ENCODE data around the gene DDX56. TPM values are rescaled to one million over a fixed set of nuclear protein-coding genes. Genes with fewer than 3 reads are reported as not detected.

The DDX56 gene, protein sequence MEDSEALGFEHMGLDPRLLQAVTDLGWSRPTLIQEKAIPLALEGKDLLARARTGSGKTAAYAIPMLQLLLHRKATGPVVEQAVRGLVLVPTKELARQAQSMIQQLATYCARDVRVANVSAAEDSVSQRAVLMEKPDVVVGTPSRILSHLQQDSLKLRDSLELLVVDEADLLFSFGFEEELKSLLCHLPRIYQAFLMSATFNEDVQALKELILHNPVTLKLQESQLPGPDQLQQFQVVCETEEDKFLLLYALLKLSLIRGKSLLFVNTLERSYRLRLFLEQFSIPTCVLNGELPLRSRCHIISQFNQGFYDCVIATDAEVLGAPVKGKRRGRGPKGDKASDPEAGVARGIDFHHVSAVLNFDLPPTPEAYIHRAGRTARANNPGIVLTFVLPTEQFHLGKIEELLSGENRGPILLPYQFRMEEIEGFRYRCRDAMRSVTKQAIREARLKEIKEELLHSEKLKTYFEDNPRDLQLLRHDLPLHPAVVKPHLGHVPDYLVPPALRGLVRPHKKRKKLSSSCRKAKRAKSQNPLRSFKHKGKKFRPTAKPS
- total RNA-seq: 100 to 1,000 TPM in 1 of 2 experiments, 10 to 100 TPM in 1; 94.1 to 102 TPM

DNA sequence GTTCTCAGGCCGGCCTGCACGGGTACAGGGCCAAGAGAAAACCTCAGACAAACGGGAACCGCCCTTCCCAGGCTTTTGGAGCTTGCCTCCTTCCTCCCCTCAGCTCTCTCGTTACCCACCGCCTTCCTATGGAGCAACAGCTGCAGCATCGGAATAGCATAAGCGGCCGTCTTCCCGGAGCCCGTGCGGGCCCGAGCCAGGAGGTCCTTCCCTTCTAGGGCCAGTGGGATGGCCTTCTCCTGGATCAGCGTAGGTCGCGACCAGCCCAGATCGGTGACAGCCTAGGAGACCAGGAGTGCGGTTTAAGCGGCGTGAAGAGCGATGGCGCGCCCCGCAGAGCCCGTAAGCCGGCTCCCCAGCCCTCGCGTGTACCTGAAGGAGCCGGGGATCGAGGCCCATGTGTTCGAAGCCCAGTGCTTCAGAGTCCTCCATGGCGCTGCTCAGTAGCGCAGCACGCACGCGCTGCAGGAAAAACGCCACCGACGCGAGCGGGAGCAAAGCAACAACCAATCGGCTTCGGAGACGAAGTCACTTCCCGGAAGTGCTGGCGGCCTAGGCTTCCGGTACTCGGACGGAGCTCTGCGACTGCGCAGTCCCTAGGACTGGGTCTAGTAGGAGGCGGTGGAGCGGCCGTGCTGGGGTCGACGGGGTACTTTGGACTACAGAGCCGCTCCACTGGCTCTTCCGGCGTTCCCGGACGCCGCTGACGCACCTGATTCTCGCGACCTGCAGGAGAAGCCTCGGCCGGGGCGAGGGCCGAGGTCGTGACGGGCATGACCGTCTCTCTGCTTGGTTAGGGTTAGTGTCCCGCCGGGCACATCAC, at the start of gene DDX56:
TSS of gene DDX56 (minus strand) at position 445 of the 823 bp plus-strand sequence. CDS start at position 432, 13 bp downstream.
- H3K9me3 Mint-ChIP-seq: no peaks in the 10 kb centered on the region
- H3K36me3 Mint-ChIP-seq: peaks cover 33% of the 10 kb centered on the region
- DNase-seq (peak; percentile 90), ATAC-seq (ENCODE audit: low read depth) (peak; percentile 97)
- peak within 1 kb of the TSS; percentile 95 for H3K27ac Mint-ChIP-seq
- no peaks in the 10 kb centered on the region for H3K27me3 Mint-ChIP-seq
- POLR2A ChIA-PET: interaction anchor here (0.5 to 2.5 kb wide), 17 partner anchors 8 to 402 kb away, joined by 3 to 25 read pairs (median 4); partner anchors contain the start of genes H2AZ2, NUDCD3, OGDH and PURB
- peak within 1 kb of the TSS; percentile 96 for H3K4me3 Mint-ChIP-seq
- H3K4me1 Mint-ChIP-seq: peaks cover 23% of the 10 kb centered on the region

DNA sequence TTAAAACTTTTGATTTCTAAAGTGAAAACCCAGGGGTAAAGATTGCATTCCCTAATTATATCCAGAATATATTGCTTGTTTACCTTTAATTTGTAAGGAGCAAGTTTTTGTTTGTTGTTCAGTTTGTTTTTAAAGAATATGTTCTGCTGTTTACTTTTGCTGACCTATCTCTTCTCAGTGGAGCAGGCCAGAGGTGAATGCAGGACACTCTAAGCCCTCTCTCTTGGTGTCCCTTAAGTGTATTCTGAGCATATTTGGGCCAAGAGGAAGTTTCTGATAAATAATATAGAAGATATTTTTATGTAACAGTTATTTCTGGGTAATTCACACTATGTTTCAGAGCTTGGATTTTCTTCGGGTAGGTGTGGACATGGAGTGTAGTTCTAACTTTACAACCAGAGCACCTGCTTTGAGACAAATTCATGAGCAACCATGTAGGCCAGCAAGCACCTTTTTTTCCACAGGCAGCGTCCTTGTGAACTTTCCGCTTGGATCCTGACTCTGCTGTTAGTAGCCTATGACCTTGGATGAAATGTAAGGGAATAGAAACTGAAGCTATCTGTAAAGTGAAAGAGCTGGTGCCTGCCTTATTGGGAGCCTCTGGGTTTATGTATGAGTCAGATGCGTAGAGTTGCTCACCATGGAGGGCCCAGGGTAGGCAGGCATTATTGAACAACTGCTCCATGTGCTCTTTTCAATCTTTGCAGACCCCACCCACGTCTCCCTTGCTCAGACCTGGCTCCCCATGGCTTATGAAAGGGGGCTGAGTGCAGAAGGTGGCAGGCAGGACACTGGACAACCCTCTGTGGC, 48.8 kb upstream of the DDX56 start:
- H3K27me3 Mint-ChIP-seq: no peaks in the 10 kb centered on the region
- peak; percentile 80 for ATAC-seq (ENCODE audit: low read depth)
- H3K4me1 Mint-ChIP-seq: peaks cover 49% of the 10 kb centered on the region
- POLR2A ChIA-PET: interaction anchor here (0.9 to 10.3 kb wide), 3 partner anchors 15 to 41 kb away, joined by 3 to 90 read pairs (median 3); partner anchors contain the start of gene TMED4
- peak overlapping the region; percentile 92 for H3K27ac Mint-ChIP-seq
- H3K36me3 Mint-ChIP-seq: peaks cover 25% of the 10 kb centered on the region
- peak overlapping the region; percentile 58 for H3K4me3 Mint-ChIP-seq
- no peaks in the 10 kb centered on the region for H3K9me3 Mint-ChIP-seq
- no peak for DNase-seq

DNA sequence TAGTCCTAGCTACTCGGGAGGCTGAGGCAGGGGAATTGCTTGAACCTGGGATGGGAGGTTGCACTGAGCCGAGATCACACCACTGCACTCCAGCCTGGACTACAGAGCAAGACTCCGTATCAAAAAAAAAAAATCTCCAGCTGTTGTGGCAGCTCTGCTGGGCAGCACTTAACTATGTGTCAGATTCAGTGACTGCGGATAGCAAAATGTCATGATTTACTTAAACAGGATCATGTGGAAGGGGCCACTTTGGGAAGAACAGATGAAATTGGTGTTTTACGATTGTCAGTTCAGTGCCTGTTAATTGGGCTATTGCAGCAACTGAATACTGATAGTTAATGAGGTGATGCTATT, 48.0 kb upstream of the DDX56 start:
- no peak overlapping the region for H3K4me3 Mint-ChIP-seq
- DNase-seq (no peak), ATAC-seq (ENCODE audit: low read depth) (no peak)
- H3K27me3 Mint-ChIP-seq: no peaks in the 10 kb centered on the region
- POLR2A ChIA-PET: interaction anchor here (2.4 to 10.3 kb wide), 2 partner anchors 15 to 16 kb away, joined by 12 to 90 read pairs; partner anchors contain the start of gene OGDH
- H3K9me3 Mint-ChIP-seq: no peaks in the 10 kb centered on the region
- H3K4me1 Mint-ChIP-seq: peaks cover 57% of the 10 kb centered on the region
- peaks cover 27% of the 10 kb centered on the region for H3K36me3 Mint-ChIP-seq
- H3K27ac Mint-ChIP-seq: no peak overlapping the region

DNA sequence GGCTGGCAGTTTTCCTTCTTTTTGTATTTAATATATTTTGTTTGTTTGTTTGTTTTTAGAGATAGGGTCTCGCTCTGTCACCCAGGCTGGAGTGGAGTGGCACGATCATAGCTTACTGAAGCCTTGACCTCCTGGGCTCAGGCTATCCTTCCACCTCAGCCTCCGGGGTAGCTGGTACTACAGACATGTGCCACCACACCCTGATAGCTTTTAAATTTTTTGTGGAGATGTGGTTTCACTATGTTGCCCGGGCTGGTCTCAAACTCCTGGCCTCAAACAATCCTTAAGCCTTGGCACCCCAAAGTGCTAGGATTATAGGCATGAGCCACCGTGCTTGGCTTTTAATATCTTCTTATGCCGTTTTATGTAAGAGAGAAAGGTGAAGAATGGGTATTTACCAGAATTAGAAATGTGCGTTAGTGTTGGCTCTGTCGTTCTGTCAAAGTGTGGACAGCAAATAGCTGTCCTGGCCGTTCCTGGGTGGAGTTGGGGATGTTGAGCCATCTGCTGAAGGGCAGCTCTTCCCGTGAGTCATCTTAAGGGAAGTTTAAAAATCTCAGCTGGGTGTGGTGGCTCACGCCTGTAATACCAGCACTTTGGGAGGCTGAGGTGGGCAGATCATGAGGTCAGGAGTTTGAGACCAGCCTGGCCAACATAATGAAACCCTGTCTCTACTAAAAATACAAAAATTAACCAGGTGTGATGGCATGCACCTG, 47.5 kb upstream of the DDX56 start:
- DNase-seq: no peak
- Mint-ChIP-seq H3K4me3 (no peak overlapping the region), H3K9me3 (no peaks in the 10 kb centered on the region), H3K27ac (no peak overlapping the region), H3K4me1 (peaks cover 55% of the 10 kb centered on the region), H3K27me3 (no peaks in the 10 kb centered on the region), H3K36me3 (peaks cover 27% of the 10 kb centered on the region)
- POLR2A ChIA-PET: interaction anchor here (0.6 to 10.3 kb wide), 3 partner anchors 15 to 210 kb away, joined by 3 to 90 read pairs (median 12); partner anchors contain the start of gene OGDH
- ATAC-seq (ENCODE audit: low read depth): no peak

DNA sequence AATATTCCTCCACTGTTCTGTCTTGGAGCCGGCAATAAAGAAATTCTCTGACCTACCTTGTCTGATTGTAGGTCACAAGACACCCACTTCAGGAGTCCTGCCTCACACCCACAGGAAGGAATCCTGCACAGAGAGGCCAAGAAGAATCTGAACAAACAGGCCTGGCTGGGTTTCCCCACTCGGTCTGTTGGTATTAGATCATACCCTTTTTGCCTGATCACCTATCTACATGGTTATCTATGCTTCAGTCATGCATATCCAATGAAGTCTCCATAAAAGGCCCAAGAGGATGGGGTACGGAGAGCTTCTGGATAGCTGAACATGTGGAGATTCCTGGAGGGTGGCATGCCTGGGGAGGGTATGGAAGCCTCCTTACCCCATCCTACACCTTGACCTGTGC, 45.0 kb upstream of the DDX56 start:
- Mint-ChIP-seq H3K36me3 (peaks cover 23% of the 10 kb centered on the region), H3K4me3 (no peak overlapping the region), H3K4me1 (peaks cover 55% of the 10 kb centered on the region), H3K9me3 (no peaks in the 10 kb centered on the region), H3K27me3 (no peaks in the 10 kb centered on the region), H3K27ac (no peak overlapping the region)
- no peak for DNase-seq
- no peak for ATAC-seq (ENCODE audit: low read depth)
- POLR2A ChIA-PET: interaction anchor here (0.5 kb wide), 1 partner anchor 125 kb away, joined by 3 read pairs; no protein-coding TSS in a partner anchor

DNA sequence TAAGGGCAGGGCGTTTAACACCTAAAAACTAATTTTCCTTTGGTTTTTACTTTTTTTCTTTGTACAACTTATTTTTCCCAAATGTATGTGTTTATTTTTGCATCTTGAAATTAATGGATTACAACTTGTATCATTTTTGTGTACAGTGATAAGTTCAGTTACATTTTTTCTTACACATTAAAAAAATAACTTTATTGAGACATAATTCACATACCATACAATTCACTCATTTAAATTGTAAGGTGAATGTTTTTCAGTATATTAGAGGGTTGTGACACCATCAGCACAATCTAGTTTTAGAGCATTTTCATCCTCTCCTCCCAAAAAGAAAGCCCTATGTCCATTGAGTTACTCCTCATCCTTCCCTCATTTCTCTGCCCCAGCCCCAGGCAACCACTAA, 44.3 kb upstream of the DDX56 start:
- H3K4me3 Mint-ChIP-seq: no peak overlapping the region
- no peaks in the 10 kb centered on the region for H3K9me3 Mint-ChIP-seq
- ATAC-seq (ENCODE audit: low read depth): no peak
- peaks cover 48% of the 10 kb centered on the region for H3K4me1 Mint-ChIP-seq
- H3K27me3 Mint-ChIP-seq: no peaks in the 10 kb centered on the region
- H3K27ac Mint-ChIP-seq: peak overlapping the region; percentile 49
- no peak for DNase-seq
- peaks cover 21% of the 10 kb centered on the region for H3K36me3 Mint-ChIP-seq
- POLR2A ChIA-PET: interaction anchor here (1.4 kb wide), 1 partner anchor 21 kb away, joined by 8 read pairs; no protein-coding TSS in a partner anchor

DNA sequence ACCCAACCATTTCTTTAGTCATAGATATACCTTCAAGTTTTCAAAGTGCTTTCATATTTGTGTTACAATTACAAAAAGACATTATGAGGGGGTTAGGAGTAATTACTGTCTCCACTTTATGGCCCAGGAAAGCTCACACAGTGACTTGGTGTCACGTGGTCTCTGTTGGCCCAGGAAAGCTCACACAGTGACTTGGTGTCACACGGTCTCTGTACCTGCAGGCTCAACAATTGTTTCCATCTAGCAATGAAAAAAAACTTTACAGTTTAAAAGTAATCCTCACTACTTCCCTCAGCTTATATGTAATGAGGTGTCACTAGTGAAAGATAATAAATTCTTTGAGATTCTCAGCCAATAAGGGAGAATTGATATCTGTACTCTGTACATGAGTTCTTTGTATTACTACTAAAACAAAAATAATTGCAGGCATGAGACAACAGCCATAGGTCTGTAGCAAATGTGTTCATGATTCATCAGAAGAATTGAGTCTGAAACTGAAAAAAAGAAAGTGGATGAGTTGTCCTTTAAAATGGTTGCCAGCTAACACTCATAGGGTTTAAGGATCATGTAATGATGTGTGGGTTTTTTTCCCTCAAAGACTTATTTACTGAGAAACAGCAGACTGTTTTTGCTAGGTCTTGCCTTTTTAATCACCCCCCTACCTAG, 43.6 kb upstream of the DDX56 start:
- H3K36me3 Mint-ChIP-seq: peaks cover 20% of the 10 kb centered on the region
- POLR2A ChIA-PET: interaction anchor here (0.6 to 1.4 kb wide), 2 partner anchors 10 to 21 kb away, joined by 3 to 8 read pairs; no protein-coding TSS in a partner anchor
- DNase-seq: no peak
- H3K4me1 Mint-ChIP-seq: peaks cover 43% of the 10 kb centered on the region
- peak overlapping the region; percentile 45 for H3K27ac Mint-ChIP-seq
- ATAC-seq (ENCODE audit: low read depth): peak; percentile 52
- H3K9me3 Mint-ChIP-seq: no peaks in the 10 kb centered on the region
- H3K4me3 Mint-ChIP-seq: peak overlapping the region; percentile 20
- H3K27me3 Mint-ChIP-seq: no peaks in the 10 kb centered on the region

DNA sequence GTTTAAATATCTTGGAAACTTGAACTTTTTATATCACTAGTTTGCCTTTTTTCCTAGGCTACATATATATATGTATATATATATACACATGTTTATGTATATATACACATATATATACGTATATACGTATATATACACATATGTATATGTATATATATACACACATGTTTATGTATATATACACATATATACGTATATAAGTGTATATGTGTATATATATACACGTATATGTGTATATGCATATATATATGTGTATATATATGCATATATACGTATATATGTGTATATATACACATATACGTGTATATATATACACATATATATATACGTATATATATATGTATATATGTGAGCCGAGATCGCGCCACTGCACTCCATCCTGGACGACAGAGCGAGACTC, 42.8 kb upstream of the DDX56 start:
- DNase-seq: no peak
- POLR2A ChIA-PET: no interaction called here
- Mint-ChIP-seq H3K36me3 (peaks cover 17% of the 10 kb centered on the region), H3K4me3 (no peak overlapping the region), H3K27ac (no peak overlapping the region), H3K27me3 (no peaks in the 10 kb centered on the region), H3K9me3 (no peaks in the 10 kb centered on the region), H3K4me1 (peaks cover 45% of the 10 kb centered on the region)
- ATAC-seq (ENCODE audit: low read depth): no peak

DNA sequence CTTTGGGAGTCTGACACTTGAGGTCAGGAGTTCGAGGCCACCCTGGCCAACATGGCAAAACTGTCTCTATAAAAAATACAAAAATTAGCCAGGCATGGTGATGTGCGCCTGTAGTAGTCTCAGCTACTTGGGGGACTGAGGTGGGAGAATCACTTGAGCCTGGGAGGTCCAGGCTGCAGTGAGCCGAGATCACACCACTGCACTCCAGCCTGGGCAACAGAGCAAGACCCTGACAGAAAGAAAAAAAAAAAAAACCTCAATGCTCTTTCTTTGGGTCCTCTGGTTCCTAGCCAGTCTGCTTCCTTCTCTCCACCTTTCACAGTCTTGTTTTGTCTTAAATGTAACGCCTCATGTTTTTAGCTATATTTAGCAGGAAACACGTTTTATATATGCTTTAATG, 42.1 kb upstream of the DDX56 start:
- Mint-ChIP-seq H3K4me1 (peaks cover 42% of the 10 kb centered on the region), H3K27ac (no peak overlapping the region), H3K9me3 (no peaks in the 10 kb centered on the region), H3K4me3 (no peak overlapping the region), H3K27me3 (no peaks in the 10 kb centered on the region), H3K36me3 (peaks cover 10% of the 10 kb centered on the region)
- DNase-seq (no peak), ATAC-seq (ENCODE audit: low read depth) (no peak)
- POLR2A ChIA-PET: no interaction called here

DNA sequence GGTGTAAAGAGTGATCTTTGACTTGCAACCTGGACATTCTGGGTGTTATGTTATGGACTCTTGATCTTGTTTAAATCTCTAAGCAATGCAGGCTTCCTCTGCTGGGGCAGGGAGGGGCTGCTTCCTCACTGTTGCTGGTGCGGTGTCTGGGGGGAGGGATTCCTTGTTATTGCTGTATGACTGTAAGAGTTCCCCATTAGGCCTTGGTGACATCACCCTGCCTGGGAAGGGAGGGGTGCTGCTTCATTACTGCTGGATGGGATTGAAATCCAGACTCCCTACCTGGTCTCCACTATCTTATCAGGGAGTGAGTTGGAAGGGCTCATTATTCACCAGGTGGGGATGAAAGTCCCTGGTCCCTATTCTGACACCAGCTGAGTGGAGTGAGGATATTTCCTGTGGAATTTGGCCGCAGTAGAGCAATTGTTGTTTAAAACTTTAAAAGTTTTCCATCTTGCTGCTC, 41.5 kb upstream of the DDX56 start:
- Mint-ChIP-seq H3K27ac (peak overlapping the region; percentile 84), H3K27me3 (no peaks in the 10 kb centered on the region), H3K4me1 (peaks cover 43% of the 10 kb centered on the region), H3K4me3 (peak overlapping the region; percentile 11), H3K9me3 (no peaks in the 10 kb centered on the region), H3K36me3 (peaks cover 9% of the 10 kb centered on the region)
- ATAC-seq (ENCODE audit: low read depth): peak; percentile 48
- DNase-seq: no peak
- POLR2A ChIA-PET: no interaction called here

DNA sequence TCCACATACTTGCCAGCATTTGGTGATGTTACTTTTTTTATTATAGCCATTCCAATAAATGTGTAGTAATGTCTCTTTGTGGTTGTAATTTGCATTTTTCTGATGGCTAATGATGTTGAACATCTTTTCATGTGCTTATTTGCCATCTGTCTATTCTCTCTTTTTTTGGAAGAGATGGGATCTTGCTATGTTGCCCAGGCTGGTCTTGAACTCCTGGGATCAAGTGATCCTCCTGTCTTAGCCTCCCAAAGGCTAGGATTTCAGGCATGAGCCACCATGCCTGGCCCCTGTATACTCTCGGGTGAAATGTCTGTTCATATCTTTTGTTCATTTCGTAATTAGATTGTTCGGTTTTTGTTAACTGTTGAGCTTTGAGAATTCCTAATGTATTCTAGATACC, 36.1 kb upstream of the DDX56 start:
- Mint-ChIP-seq H3K36me3 (peaks cover 8% of the 10 kb centered on the region), H3K9me3 (no peaks in the 10 kb centered on the region), H3K4me1 (peaks cover 40% of the 10 kb centered on the region), H3K27me3 (no peaks in the 10 kb centered on the region), H3K4me3 (no peak overlapping the region), H3K27ac (no peak overlapping the region)
- ATAC-seq (ENCODE audit: low read depth) (no peak), DNase-seq (no peak)
- POLR2A ChIA-PET: interaction anchor here (0.7 to 5.4 kb wide), 2 partner anchors 29 to 408 kb away, joined by 3 to 104 read pairs; no protein-coding TSS in a partner anchor

Measured in activated naive CD8-positive, alpha-beta T cell treated with anti-CD3 and anti-CD28 coated beads, Interleukin-2, amount 10 ng/mL, durations not matched to agents 7 days and 5 days (primary cell).